Forelimb muscle (tissue), 1 donor: Measurements from ENCODE around the gene ZBTB5. TPM values are rescaled to one million over a fixed set of nuclear protein-coding genes. Genes with fewer than 3 reads are reported as not detected.

ENCODE experiments used
- DNase-seq: peaks from one replicate; pipeline ENCODE4 v3.0.0-alpha.2; 2013; ENCODE audit warnings: low read depth
- polyA plus RNA-seq: library from polyadenylated mRNA; unstranded; fragments of 120-200 nt; gene quantifications from one replicate; pipeline ENCODE4 v1.2.1, GENCODE V29; 2013; ENCODE audit not compliant: insufficient read length

ZBTB5 gene
- polyA plus RNA-seq, 1 donor: 14.8 TPM

DNA sequence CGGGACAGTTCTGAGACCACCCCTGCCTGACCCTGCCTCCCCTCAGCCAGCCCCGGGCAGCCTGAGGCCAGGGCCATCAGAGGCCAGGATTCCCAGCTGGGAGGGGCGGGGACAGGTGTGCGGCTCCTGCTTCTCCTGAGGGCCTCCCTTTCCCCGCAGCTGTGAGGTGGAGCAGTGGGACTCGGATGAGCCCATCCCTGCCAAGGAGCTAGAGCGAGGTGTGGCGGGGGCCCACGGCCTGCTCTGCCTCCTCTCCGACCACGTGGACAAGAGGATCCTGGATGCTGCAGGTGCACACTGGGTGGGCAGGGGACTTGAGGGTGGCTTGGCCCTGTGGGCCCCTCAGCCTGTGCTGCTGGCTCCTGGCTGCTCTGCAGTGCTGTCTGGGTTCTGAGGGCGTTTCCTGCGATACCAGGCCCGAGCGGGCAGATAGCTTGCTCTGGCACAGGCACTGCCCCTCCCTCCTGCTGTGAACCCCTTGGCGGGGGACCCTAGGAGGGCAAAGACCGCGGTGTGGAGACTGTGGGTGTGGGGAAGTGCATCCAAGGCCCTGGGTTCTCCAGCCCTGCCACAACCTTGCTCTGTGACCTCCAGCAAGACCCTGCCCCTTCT lies 40.5 kb downstream of the ZBTB5 start:
- DNase-seq: no peak

DNA sequence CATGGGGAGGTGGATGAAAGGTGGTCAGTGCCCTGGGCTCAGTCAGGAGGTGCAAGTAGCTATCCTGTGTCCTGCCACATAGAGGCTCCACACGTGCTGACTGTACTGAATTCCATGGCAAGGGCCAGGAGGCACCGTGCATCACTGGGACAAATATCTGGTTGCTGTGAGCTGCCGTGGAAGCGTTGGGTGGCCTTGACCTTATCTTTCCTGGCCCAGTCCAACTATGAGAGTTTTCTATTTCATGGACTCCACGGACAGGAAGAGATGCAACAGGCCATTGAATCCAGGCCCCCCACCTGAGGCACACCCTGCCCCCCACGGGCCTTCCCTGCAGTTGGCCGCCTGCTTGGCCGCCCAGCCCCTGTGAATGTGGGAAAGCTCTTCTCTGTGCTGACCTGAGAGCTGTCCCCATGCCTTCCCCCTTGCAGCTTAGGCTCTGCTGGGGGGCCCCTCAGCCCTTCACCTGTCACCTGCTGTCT lies 41.0 kb downstream of the ZBTB5 start:
- DNase-seq: no peak

DNA sequence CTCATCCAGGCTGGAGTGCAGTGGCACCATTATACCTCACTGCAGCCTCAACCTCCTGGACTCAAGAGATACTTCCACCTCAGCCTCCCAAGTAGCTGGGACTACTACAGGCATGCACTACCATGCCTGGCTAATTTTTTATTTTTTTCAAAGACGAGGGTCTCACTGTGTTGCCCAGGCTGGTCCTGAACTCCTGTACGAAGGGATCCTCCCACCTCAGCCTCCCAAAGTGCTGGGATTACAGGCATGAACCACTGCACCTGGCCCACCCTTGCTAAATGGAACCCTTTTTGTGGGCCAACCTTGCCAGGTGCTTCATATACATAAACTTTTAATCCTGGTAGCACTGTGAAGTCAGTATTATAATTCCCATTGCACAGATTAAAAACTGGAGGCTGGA lies 41.7 kb downstream of the ZBTB5 start:
- DNase-seq: no peak

DNA sequence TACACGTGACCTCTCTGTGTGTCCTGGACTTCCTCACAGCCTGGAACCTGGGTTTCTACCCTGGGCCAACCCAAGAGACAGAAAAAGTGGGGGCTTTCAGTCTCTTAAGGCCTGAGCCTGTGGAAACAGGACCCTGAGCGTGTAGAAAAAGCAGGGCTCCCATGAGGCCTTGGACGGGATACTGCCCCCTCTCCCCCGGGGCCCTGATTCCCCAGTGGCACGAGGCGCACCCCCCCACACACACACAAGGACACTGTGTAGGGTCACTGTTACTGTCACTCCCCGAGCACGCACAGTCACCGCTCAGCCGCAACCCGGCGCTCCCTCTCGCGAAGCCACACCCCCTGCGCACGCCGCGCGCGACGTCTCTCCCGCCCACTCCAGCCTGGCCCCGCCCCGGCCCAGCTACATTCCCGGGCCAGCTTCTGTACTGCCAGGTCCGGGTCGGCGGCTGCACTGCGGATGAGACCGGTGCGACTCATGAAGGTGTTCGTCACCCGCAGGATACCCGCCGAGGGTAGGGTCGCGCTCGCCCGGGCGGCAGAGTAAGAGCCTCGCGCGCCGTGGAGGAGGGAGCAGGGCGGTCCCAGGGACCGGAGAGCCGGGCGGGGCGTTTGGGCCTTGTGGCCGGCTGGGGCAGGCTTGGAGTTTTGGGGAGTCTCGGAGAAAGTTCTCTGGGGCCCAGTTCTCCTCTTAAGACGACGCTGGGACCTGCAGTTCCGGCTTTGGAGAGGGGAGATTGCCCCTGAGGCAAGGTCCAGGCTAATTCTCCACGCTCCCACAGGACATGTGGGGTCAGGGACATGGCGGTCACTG lies 42.8 kb downstream of the ZBTB5 start, which contains the start of gene GRHPR:
Gene GRHPR, plus strand, starts transcription at position 408 of the 816 bp plus-strand sequence. Its CDS starts 55 bp downstream, at position 463.
- DNase-seq: no peak

DNA sequence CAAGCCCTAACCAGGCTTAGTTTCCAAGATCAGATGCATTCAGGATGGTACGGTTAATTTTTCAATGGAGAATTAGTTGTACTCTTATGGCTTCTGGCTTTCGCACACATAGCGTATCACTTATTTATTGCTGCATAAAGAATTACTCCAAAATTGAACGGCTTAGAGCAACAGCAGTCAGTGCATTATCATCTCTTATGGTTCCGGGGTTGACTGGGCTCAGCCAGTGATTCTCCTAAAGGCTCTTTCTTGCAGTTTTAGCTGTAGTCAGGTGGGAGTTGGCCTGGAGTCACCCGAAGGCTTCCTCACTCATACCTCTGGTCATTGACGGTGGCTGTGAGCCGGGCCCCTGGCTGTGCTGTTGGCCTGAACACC lies 43.3 kb downstream of the ZBTB5 start:
- no peak for DNase-seq

DNA sequence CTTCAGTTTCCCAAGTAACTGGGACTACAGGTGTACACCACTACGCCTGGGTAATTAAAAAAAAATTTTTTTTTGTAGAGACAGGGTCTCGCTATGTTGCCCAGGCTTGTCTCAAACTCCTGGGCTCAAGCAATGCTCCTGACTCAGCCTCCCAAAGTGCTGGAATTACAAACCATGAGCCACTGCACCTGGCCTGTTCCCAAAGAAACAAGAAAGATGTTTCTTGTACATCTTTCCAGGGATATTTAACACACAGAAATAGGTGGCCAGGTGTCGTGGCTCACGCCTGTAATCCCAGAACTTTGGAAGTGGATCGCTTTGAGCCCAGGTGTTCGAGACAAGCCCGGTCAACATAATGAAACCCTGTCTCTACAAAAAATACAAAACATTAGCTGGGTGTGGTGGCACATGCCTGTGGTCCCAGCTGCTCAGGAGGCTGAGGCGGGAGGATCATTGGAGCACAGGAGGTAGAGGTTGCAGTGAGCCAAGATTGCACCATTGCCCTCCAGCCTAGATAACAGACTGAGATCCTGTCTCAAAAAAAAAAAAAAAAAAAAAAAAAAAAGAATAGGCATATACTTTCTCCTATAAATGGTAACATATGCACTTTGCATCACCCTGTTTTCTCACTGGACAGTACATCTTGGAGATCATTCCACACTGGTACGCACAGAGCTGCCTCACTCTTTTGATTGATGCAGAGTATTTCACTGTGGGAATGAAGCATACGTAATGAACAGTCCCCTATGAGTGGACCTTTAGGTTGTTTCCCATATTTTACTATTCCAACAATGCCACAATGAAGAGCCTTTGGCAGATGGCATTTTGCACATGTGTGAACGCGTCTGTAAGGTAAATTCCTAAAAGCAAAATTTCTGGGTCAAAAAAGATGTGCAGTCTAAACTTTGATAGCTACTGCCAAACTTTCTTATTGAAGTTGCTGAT lies 44.7 kb downstream of the ZBTB5 start:
- no peak for DNase-seq

DNA sequence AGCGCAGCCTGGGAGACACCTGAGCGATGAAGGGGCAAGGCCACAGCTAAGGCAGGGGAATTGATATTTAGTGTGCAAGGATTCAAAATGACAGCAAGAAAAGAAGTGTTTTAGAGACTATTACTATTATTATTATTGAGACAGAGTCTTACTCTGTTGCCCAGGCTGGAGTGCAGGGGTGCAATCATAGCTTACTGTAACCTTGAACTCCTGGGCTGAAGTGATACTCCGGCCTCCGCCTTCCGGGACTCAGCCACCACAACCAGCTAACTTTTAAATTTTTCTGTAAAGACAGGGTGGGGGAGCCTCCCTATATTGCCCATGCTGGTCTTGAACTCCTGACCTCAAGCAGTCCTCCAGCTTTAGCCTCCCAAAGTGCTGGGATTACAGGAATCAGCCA lies 46.0 kb downstream of the ZBTB5 start:
- DNase-seq: no peak

DNA sequence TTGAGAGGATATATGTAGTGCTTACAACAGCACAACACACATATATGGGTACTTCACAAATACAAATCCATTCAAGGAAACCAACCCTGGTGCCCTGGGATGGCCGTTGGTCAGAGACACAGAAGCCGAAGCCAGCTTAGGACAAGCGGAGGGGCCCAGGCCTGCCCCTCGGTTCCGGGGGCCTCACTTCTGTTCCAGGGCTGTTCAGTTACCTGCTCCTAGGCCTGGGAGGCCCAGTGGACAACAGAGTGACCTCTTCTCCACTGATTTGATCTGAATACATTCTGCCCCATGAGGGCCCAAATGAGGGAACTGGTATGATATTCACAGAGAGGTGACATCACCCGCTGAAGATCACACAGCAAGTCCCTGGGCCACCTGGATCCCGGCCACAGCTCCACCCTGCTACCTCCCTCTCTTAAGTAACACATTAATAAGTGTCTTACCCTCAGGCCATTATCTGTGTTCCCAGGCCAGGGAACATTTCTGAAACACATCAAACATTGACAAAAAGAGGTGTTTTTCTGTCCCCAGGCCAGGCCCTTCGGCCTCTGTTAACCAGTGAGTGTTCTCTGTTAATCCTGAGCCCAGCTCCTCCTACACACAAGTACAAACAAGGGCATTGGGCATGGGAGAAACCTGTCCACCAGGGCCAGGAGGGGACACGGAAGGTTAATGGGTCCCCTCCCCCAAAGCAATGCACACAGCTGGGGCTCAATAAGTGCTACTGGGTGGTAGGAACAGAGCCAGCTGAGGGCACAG lies 47.2 kb downstream of the ZBTB5 start:
- no peak for DNase-seq

DNA sequence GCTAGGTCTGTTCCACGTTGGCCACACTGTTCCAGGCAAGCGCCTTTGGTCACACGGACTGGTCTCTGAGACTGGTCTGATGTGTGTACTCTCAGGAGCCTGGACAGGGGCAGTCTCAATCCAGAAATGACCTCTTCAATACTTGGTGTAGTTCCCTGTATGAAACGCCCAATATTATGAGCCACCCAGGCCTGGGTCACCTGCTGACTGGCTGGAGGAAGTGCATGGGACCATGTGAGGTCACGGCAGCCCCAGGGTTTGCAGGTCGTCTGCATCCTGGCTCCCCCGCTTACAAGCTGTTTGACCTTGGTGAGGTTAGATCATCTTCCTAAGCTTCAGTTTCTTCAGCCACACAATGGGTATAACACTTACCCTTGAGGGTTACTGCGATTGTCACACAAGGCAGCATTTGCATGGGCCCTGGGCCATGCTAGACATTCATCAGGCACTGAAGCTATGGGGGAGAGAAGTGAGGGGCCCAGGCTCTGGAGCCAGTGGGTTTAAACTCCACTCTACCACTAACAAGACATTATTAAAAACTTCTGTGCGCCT lies 47.9 kb downstream of the ZBTB5 start:
- DNase-seq: no peak

DNA sequence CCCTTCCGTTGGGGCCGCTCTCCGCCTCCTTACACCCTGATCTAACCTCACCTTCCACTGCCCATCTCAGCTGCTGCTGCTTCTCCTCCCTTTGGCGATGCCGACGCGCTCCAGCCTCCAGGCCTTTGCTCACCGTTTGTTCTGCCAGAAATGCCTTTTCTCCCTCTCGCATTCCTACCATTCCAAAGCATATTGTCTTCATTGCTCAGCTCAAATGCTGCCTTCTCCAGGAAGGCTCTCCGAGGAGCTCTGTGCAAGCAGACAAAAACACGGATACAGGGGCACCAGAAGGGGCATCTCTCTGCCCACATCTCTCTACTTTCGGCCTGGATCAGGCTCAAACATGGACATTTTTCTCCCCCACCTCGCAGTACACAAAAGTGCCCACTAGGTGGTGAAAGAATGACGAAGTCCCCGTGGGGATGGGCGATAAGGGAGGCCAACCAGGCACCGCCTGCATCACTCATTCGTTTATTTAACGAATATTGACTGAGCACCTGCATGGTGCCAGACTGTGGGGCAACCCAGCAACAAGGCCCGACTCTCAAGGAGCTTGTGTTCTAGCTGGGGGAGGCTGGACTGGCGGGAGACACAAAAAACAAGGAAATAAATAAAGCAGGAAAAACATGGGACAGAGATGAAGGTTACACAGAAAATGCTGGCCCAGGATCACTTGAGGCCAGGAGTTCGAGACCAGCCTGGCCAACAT lies 50.1 kb downstream of the ZBTB5 start:
- no peak for DNase-seq

DNA sequence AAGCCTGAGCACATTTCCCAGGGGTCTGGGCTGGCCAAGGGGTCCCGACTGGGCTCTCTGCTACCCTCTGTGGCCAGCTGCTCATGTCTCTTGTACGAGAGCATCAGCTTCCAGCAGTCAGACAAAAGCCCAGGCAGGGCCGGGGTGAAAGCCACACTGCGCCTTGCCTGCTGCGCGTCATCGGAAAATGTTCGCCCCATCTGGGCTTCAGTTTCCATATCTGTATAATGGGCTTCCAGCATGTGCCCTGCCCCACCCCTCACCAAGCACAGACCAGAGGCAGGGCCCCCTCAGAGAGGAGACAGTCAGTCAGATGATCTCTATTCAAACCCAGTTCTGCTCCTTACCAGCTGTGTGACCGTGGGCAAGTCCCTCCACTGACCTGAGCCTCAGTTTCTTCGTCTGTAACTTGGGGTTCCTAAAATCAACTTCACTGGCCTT lies 50.7 kb downstream of the ZBTB5 start:
- DNase-seq: no peak

DNA sequence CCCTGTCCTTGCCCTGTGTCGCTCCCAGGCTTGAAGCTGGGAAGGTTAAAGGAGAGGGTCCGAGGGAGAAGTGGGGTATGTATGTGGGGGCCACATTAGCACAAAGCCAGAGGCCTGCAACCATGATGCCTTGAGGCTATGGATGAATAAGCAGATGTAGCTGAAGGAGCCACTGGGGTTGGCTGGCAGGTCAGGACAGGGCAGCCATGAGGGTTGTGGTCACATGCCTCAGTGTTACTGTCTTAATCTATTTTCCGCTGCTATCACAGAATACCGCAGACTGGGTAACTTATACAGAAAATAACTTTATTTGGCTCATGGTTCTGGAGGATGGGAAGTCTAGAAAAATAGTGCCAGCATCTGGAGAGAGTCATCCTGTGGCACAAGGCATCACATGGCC lies 51.9 kb downstream of the ZBTB5 start:
- DNase-seq: no peak

DNA sequence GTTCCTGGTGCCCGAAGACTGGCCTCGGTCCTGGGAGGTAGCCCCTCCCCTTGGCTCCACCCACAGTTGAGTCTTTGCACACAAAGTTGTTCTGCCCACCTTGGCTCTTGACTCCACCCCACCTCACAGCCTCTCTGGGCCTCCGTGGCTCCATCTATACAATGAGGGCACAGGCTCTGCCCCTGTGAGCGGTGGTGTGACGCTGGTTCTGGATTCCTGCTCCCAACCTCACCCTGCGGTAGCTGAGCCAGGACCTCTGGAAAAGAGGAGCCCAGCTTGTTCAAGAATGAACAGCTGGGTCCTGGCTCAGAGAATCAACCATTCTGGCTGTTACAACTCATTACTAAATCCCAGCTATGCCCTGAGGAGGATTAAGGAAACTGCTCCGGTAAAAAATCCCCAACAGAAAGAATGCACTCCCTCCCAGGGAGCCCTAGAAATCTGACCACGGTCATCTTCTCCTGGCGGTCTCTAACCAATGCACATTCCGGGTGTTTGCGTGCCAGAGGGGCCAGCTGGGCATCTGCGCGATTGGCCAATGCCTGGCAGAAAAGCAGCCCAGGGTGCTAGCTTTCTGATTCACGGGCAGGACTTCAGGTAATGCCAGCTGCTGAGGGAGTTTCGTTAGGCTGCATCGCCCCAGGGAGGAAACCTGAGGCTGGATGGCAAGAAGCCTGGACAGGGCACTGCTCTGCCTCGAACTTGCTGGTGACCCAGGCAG lies 52.7 kb downstream of the ZBTB5 start:
- no peak for DNase-seq

DNA sequence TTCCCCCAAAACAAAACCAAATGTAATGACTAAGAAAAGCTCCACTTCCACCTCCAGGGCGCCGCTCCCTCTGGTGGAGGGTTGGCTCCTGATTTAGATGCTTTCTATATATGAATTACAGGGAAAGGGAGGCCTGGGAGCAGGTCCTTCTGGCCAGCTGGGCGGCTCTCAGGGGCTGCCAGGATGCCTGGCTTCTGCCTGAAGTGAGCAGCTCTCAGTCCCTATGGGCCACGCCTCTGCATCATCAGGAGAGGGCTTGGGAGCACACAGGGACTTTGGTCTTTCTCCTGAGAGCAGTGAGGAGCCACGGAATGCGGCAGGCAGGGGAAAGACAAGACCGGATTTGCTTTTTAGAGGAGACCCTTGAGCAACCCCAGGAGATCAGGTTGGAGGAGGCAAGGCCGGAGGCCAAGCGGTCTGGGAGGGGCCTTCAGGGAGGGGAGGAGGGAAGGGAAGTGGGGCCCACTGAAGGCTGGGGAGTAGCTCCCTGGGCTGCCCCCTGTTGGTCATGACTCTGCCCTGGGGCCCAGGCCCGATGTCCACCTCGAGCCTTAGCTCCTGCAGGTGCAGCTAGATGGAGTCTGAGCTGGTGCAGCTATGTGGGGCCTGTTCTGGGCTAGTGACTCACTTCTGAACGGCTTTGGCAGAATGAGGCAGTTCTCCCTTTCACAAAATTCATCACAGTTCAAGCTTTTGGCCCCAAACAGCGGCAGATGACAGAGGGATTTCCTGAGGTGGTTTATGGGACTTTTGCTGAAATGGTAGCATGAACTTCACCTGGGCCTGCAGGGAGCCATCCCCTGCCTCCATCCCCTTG lies 54.1 kb downstream of the ZBTB5 start:
- no peak for DNase-seq

DNA sequence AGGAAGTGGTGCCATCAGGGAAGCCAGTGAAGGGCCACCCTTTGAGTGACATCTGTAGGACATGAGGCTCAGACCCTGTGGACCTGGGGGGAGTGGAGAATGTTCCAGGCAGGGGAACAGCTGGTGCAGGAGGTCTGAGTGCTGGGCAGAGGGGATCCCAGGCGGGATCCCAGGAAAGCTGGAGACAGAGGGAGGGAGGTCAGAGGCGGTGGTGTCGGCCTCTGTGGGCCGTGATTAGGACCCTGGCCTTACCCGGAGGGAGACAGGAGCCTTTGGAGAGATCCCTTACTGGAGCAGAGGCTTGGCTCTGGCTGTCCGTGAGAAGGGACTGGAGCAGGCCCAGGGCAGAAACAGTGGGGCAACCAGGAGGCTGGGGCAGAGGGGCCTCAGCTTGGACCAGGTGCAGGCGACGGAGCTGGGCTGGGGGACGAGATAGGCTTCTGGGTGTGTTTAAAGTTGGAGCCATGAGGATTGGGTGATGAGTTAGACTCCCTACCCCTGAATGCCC lies 54.8 kb downstream of the ZBTB5 start:
- no peak for DNase-seq

DNA sequence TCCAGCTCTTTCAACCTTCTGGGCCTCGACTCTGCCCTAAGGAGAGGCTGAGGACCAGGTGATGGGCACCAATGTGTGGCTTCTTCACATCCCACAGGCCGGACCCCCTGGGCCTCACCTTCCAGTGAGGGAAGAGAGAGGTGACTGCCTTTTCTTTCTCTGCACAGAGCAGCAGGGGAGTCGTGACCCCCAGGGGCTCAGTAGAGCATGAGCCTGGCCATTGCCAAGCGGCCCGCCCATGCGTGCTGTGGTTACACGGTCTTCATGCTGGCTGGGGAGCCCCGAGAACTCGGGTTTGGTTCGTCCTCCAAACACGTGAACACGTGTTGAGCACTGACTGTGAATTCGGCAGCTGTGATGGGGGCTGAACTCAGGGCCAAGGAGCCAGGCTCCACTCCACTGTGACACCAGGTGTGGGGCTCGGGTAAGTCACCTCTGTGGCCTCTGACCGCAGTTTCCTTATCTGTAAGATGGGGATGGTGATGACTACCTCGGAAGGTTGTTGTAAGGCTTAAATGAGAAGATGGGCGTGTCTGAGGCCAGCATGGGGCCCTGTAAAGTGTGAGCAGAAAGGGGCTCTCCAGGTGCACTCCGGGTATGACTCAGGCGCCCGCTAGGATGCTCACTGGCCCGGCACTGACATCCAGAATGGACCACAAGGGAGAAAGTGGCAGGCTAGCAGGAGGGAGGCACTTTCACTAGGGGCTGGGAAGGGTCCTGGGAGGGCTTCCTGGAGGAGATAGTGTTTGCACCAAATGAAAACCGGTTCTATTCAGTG lies 56.1 kb downstream of the ZBTB5 start:
- DNase-seq: no peak

DNA sequence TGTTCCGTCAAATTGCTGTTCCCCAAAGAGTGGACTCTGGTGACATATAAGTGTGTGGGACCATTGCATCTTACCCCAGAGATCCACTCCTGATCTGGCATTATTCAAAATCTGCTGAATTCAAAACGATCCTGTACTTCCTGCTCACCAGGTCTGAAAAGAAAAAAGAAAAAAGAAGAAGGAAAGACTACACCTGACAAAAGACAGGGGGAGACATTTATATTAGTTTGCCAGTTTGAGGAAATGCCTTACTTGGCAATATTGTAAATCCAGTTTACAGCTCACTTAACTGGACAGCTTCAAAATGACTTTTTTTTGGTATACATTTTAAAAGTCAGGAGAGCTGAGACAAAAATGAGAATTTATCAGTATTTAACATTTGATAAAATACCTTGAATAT lies 57.8 kb downstream of the ZBTB5 start:
- no peak for DNase-seq
